ENCODE data around the gene RREB1.

- TF ChIP-seq CTCF (IDR thresholded peaks at IDR 0.05): no peak
- no peak for TF ChIP-seq TCF7L2 (IDR thresholded peaks at IDR 0.05; ENCODE audit: low read depth, low read length)
- no peak for TF ChIP-seq POLR2AphosphoS5 (IDR thresholded peaks at IDR 0.05; ENCODE audit: low read depth, low read length)
Observed at GRCh38 chr6:7247179-7247456, 139.4 kb downstream of the RREB1 start.
